IMR-90 (cell line): ENCODE data around the gene SBK2. TPM values are rescaled to one million over a fixed set of nuclear protein-coding genes. Genes with fewer than 3 reads are reported as not detected.

ENCODE experiments used
- ATAC-seq: fragments of 200-7000 bp; cut with Tn5 transposase; 2 replicates; pipeline ENCODE4 v1.9.1; 2020; ENCODE audit warnings: low read depth, mild to moderate bottlenecking, moderate library complexity
- BruUV-seq: library from RNA; stranded (reverse); fragments of 400-500 nt; replicated peaks from 2 replicates; lab custom pipeline; 2021; lab: Mats Ljungman, UMichigan
- CTCF ChIA-PET: fragments of 300-600 bp; formaldehyde crosslinking; extraction: SDS; loops from one replicate; lab custom pipeline; 2021; ENCODE audit warnings: antibody characterized with exemption; lab: Yijun Ruan, JAX
- POLR2A ChIA-PET: fragments of 300-600 bp; sonication (Branson Sonifier 250); formaldehyde crosslinking; loops from one replicate; lab custom pipeline; 2022; ENCODE audit warnings: antibody characterized with exemption; ENCODE audit not compliant: unreplicated experiment; lab: Charles Lee
- DNase-seq: peaks from one replicate; pipeline ENCODE4 v3.0.0; 2013
- H2AFZ ChIP-seq: replicated peaks from 2 replicates; pipeline ENCODE3; 2013; ENCODE audit warnings: low read length, mild to moderate bottlenecking; ENCODE audit not compliant: poor library complexity
- H2AK5ac ChIP-seq: 2 replicates; pipeline ENCODE4 v1.6.1; 2013; ENCODE audit warnings: low read depth, low read length, inconsistent platforms
- H2AK9ac ChIP-seq: replicated peaks from 2 replicates; pipeline ENCODE3; 2013; ENCODE audit warnings: mild to moderate bottlenecking, low read depth, low read length, moderate library complexity; ENCODE audit not compliant: poor library complexity
- H2BK120ac ChIP-seq: 2 replicates; pipeline ENCODE4 v1.6.1; 2013; ENCODE audit warnings: low read depth, low read length, inconsistent platforms
- H2BK15ac ChIP-seq: 3 replicates; pipeline ENCODE4 v1.6.1; 2013; ENCODE audit warnings: low read depth, low read length, inconsistent platforms
- H2BK20ac ChIP-seq: 2 replicates; pipeline ENCODE4 v1.6.1; 2013; ENCODE audit warnings: low read depth, mild to moderate bottlenecking, inconsistent platforms, low read length, moderate library complexity
- H2BK5ac ChIP-seq: 2 replicates; pipeline ENCODE4 v1.6.1; 2013; ENCODE audit warnings: mild to moderate bottlenecking, low read depth, low read length, inconsistent platforms; ENCODE audit not compliant: poor library complexity, severe bottlenecking
- H3K14ac ChIP-seq: replicated peaks from 2 replicates; pipeline ENCODE4 v1.6.1; 2013; ENCODE audit warnings: low read depth, low read length, inconsistent platforms
- H3K18ac ChIP-seq: 2 replicates; pipeline ENCODE4 v1.6.1; 2013; ENCODE audit warnings: low read depth, low read length, control low read depth
- H3K23ac ChIP-seq: 2 replicates; pipeline ENCODE4 v1.6.1; 2013; ENCODE audit warnings: low read depth, low read length, inconsistent platforms
- H3K27ac ChIP-seq: 2 replicates; pipeline ENCODE4 v1.5.1; 2013; ENCODE audit warnings: mild to moderate bottlenecking, control low read depth, low read length; ENCODE audit not compliant: insufficient read depth
- H3K27me3 ChIP-seq: 2 replicates; pipeline ENCODE4 v1.6.1; 2013; ENCODE audit warnings: low read length; ENCODE audit not compliant: control insufficient read depth, insufficient read depth
- H3K36me3 ChIP-seq: 2 replicates; pipeline ENCODE4 v1.6.1; 2013; ENCODE audit warnings: low read length, mixed read lengths; ENCODE audit not compliant: control insufficient read depth, insufficient read depth
- H3K4ac ChIP-seq: 2 replicates; pipeline ENCODE4 v1.6.1; 2013; ENCODE audit warnings: low read depth, low read length, inconsistent platforms
- H3K4me1 ChIP-seq: 2 replicates; pipeline ENCODE4 v1.6.1; 2013; ENCODE audit warnings: low read length, mixed read lengths; ENCODE audit not compliant: control insufficient read depth, insufficient read depth
- H3K4me2 ChIP-seq: 2 replicates; pipeline ENCODE4 v1.6.1; 2013; ENCODE audit warnings: low read depth, mild to moderate bottlenecking, control low read depth, low read length, moderate library complexity
- H3K4me3 ChIP-seq: 2 replicates; pipeline ENCODE4 v1.5.1; 2013; ENCODE audit warnings: low read depth, mild to moderate bottlenecking, control low read depth, low read length, moderate library complexity; ENCODE audit not compliant: insufficient read depth
- H3K56ac ChIP-seq: 2 replicates; pipeline ENCODE4 v1.6.1; 2013; ENCODE audit warnings: low read length, inconsistent platforms; ENCODE audit not compliant: insufficient read depth; ENCODE audit errors: extremely low read depth
- H3K79me1 ChIP-seq, 2 experiments: 2 replicates each; pipeline ENCODE4 v1.6.1; 2013; ENCODE audit warnings: low read length in 2 of 2, inconsistent platforms in 1 of 2, low read depth in 1 of 2
- H3K9ac ChIP-seq: 2 replicates; pipeline ENCODE4 v1.6.1; 2013; ENCODE audit warnings: low read depth, low read length, control low read depth
- H3K9me1 ChIP-seq: 2 replicates; pipeline ENCODE4 v1.6.1; 2013; ENCODE audit warnings: low read length, inconsistent platforms; ENCODE audit not compliant: insufficient read depth
- H3K9me3 ChIP-seq: 2 replicates; pipeline ENCODE4 v1.6.1; 2013; ENCODE audit warnings: low read length; ENCODE audit not compliant: control insufficient read depth, insufficient read depth
- H4K20me1 ChIP-seq: 2 replicates; pipeline ENCODE4 v1.6.1; 2013; ENCODE audit warnings: low read length, inconsistent platforms; ENCODE audit not compliant: insufficient read depth
- H4K5ac ChIP-seq: 2 replicates; pipeline ENCODE4 v1.6.1; 2013; ENCODE audit warnings: mild to moderate bottlenecking, low read depth, low read length, control low read depth
- H4K8ac ChIP-seq, 2 experiments: 2 replicates each; pipeline ENCODE4 v1.6.1; 2013; ENCODE audit warnings: low read depth in 2 of 2, low read length in 2 of 2, control low read depth in 1 of 2, inconsistent platforms in 1 of 2
- H4K91ac ChIP-seq: 2 replicates; pipeline ENCODE4 v1.6.1; 2013; ENCODE audit warnings: low read depth, low read length, inconsistent platforms; ENCODE audit not compliant: insufficient read depth
- BHLHE40 ChIP-seq: fragments of 150-350 bp; IDR thresholded peaks from 2 replicates; pipeline ENCODE4 v1.6.1; 2016; ENCODE audit warnings: mild to moderate bottlenecking, low read depth, low read length
- MAFK ChIP-seq: IDR thresholded peaks from 2 replicates; pipeline ENCODE4 v1.6.1; 2012; ENCODE audit warnings: low read depth, low read length, improper control_type of control experiment
- WGBS, 2 experiments: methylation state at CpG; one replicate each; pipeline versions ENCODE4 v1.1.5 to v1.1.7; 2013; ENCODE audit warnings: missing lambda C conversion rate in 2 of 2; ENCODE audit not compliant: insufficient read length in 1 of 2; ENCODE audit errors: extremely low coverage in 2 of 2; 5-methylcytosine and 5-hydroxymethylcytosine counted together
- dilution Hi-C: fragments of 300-500 bp; cut with HindIII; formaldehyde crosslinking; loops from one replicate; pipeline ENCODE4 v1.14.3; 2018; ENCODE audit warnings: low sequenced_read_pairs; ENCODE audit not compliant: unreplicated experiment
- in situ Hi-C: fragments of 300-500 bp; cut with MboI; formaldehyde crosslinking; loops from 3 replicates; pipeline ENCODE4 v1.14.3; 2019; ENCODE audit warnings: low sequenced_read_pairs, inconsistent platforms, mixed read lengths
- intact Hi-C: fragments of 100-400 bp; cut with micrococcal nuclease; formaldehyde crosslinking; loops from 2 replicates; pipeline ENCODE4 v1.10.0; 2022
- polyA plus RNA-seq, 3 experiments: library from polyadenylated mRNA; depleted of rRNA; stranded (reverse); fragments of >200 nt; gene quantifications; 2 replicates each; pipeline ENCODE4 v1.2.3, GENCODE V29; 2012; ENCODE audit warnings: low replicate concordance in 1 of 3
- total RNA-seq: library from RNA; depleted of rRNA; stranded (reverse); fragments of >200 nt; gene quantifications from 2 replicates; pipeline ENCODE4 v1.2.3, GENCODE V29; 2012

Gene SBK2
- total and polyA plus RNA-seq, 2 of the 4 experiments (the other 2 are of a cell fraction), result 0.48 TPM; not detected in 1

- TF ChIP-seq BHLHE40 (no peak), MAFK (no peak)
- POLR2A ChIA-PET, result no interaction called here
These were observed 7.2 kb downstream of the SBK2 start for GRCh38 chr19:55529636-55530234.

More at GRCh38 chr19:55529636-55530234, 7.2 kb downstream of the SBK2 start:
- H2BK20ac ChIP-seq, result no peak overlapping the region
- peaks cover 14% of the 10 kb centered on the region for H3K9me1 ChIP-seq
- H3K9me3 ChIP-seq, result no peaks in the 10 kb centered on the region
- no peak overlapping the region for H2AK5ac ChIP-seq
- intact Hi-C loops, result no loop called here
- no peak overlapping the region for H4K8ac ChIP-seq
- no peak overlapping the region for H4K91ac ChIP-seq
- 0 out of 4 replicates have a peak, but pooled peaks cover 0 to 4% of the 10 kb centered on the region in 2 experiments for H3K79me1 ChIP-seq
- H3K4ac ChIP-seq, result no peak overlapping the region
- WGBS, 2 experiments, result 96% methylated on average over 27 of the region's 56 CpGs; no CpG with 5 or more reads in 1 of the 2 experiments
- H3K4me3 ChIP-seq, result no peak overlapping the region
- no peak overlapping the region for H3K14ac ChIP-seq
- ATAC-seq (no peak), DNase-seq (no peak)
- no peak overlapping the region for H3K27ac ChIP-seq
- no peak overlapping the region for H3K56ac ChIP-seq
- no peak overlapping the region for H2BK15ac ChIP-seq
- dilution Hi-C loops, result no loop called here
- H2AFZ ChIP-seq, result no peak overlapping the region
- H3K23ac ChIP-seq, result no peak overlapping the region
- in situ Hi-C loops, result no loop called here
- H3K9ac ChIP-seq, result no peak overlapping the region
- H3K4me1 ChIP-seq, result peaks cover 5% of the 10 kb centered on the region
- no peak overlapping the region for H3K4me2 ChIP-seq
- CTCF ChIA-PET, result no interaction called here
- no peak overlapping the region for H2BK120ac ChIP-seq
- no peaks in the 10 kb centered on the region for H4K20me1 ChIP-seq
- no peak overlapping the region for H2BK5ac ChIP-seq
- no peak overlapping the region for H2AK9ac ChIP-seq
- no peaks in the 10 kb centered on the region for H3K36me3 ChIP-seq
- no peak overlapping the region for H4K5ac ChIP-seq
- no peaks in the 10 kb centered on the region for H3K27me3 ChIP-seq
- no TSS peak for BruUV-seq
- no peak overlapping the region for H3K18ac ChIP-seq
